A549 (cell line): ENCODE measurements around the gene STRN3.
"Not testable (repeated sequence)": the region's sequence is repeated elsewhere in the genome, so short reads cannot be mapped to it uniquely, and the experiment has no call there.

Experiments used
- CBX8 ChIP-seq: fragments of 200-600 bp; sonication (generic); IDR thresholded peaks from 2 replicates; pipeline ENCODE4 v1.6.1; 2016
- CEBPB ChIP-seq, 2 experiments: fragments of >200 bp in 1 of 2; sonication (Bioruptor Twin) in 1 of 2; formaldehyde crosslinking in 1 of 2; IDR thresholded peaks; 2 replicates each; pipeline ENCODE4 v1.6.1; 2012 to 2016
- CHD4 ChIP-seq: fragments of 200-600 bp; sonication (generic); IDR thresholded peaks from 2 replicates; pipeline ENCODE4 v1.6.1; 2016; ENCODE audit warnings: antibody characterized with exemption, mild to moderate bottlenecking, borderline replicate concordance
- EP300 ChIP-seq, 2 experiments: fragments of >200 bp; sonication (Bioruptor Twin); formaldehyde crosslinking; IDR thresholded peaks; 2 replicates in 1 of 2; 3 replicates in 1 of 2; pipeline ENCODE4 v1.6.1; 2016 to 2017
- HDAC2 ChIP-seq: fragments of 200-600 bp; sonication (generic); IDR thresholded peaks from 2 replicates; pipeline ENCODE4 v1.6.1; 2016
- POLR2A ChIP-seq: IDR thresholded peaks from 2 replicates; pipeline ENCODE4 v1.6.1; 2012; ENCODE audit warnings: mild to moderate bottlenecking, low read length
- RAD21 ChIP-seq, 2 experiments: fragments of >200 bp in 1 of 2; sonication (Bioruptor Twin) in 1 of 2; formaldehyde crosslinking in 1 of 2; IDR thresholded peaks in 1 of 2; conservative IDR thresholded peaks in 1 of 2; 2 replicates in 1 of 2; 3 replicates in 1 of 2; pipeline ENCODE4 v1.6.1; 2012 to 2018; ENCODE audit warnings: inconsistent platforms in 1 of 2
- RCOR1 ChIP-seq: fragments of 150-350 bp; IDR thresholded peaks from 2 replicates; pipeline ENCODE4 v1.6.1; 2014; ENCODE audit warnings: antibody characterized with exemption, low read length, low read depth
- SMC3 ChIP-seq: fragments of >200 bp; sonication (Bioruptor Twin); formaldehyde crosslinking; IDR thresholded peaks from 3 replicates; pipeline ENCODE4 v1.6.1; 2018; ENCODE audit warnings: inconsistent platforms
- ZFP36 ChIP-seq: fragments of 450-650 bp; IDR thresholded peaks from 2 replicates; pipeline ENCODE4 v1.6.1; 2014; ENCODE audit warnings: borderline replicate concordance; ENCODE audit not compliant: partially characterized antibody
- TF ChIP-seq, protein P1 (sequence below): fragments of >200 bp; sonication (Bioruptor Twin); formaldehyde crosslinking; IDR thresholded peaks from 3 replicates; pipeline ENCODE4 v1.5.1; 2016
- TF ChIP-seq, protein P2 (sequence below): fragments of 200-600 bp; sonication (generic); IDR thresholded peaks from 2 replicates; pipeline ENCODE4 v1.6.1; 2016; ENCODE audit warnings: antibody characterized with exemption, mild to moderate bottlenecking, moderate library complexity
- TF ChIP-seq, protein P3 (sequence below): IDR thresholded peaks from 2 replicates; pipeline ENCODE4 v1.6.1; 2012
- TF ChIP-seq, protein P4 (sequence below): fragments of 150-350 bp; IDR thresholded peaks from 2 replicates; pipeline ENCODE4 v1.6.1; 2014; ENCODE audit warnings: low read depth, mild to moderate bottlenecking, low read length

DNA sequence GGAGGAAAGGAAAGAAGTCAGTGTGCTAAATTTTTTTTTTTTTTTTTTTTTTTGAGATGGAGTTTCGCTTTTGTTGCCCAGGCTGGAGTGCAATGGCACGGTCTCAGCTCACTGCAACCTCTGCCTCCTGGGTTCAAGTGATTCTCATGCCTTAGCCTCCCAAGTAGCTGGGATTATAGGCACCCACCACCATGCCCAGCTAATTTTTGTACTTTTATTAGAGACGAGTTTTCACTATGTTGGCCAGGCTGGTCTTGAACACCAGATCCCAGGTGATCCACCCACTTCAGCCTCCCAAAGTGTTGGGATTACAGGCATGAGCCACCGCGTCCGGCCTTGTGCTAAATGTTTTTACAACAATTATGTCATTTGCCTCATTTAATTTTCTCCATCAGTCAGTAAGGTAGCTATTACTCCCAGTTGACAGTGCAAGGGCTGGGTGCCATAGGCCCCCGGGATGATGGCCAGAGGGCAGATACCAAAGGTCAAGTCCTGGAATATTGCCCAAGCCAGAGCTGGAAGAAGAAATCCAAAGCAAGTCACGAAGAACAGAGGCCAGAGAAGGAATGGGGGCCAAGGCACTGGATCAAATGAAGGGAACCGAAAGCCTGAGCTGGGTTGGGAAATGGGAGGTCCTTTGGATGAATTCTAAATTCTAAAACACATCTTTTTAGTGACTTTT lies 26.9 kb upstream of the STRN3 start:
- TF ChIP-seq, protein P1, sequence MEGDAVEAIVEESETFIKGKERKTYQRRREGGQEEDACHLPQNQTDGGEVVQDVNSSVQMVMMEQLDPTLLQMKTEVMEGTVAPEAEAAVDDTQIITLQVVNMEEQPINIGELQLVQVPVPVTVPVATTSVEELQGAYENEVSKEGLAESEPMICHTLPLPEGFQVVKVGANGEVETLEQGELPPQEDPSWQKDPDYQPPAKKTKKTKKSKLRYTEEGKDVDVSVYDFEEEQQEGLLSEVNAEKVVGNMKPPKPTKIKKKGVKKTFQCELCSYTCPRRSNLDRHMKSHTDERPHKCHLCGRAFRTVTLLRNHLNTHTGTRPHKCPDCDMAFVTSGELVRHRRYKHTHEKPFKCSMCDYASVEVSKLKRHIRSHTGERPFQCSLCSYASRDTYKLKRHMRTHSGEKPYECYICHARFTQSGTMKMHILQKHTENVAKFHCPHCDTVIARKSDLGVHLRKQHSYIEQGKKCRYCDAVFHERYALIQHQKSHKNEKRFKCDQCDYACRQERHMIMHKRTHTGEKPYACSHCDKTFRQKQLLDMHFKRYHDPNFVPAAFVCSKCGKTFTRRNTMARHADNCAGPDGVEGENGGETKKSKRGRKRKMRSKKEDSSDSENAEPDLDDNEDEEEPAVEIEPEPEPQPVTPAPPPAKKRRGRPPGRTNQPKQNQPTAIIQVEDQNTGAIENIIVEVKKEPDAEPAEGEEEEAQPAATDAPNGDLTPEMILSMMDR = not testable (repeated sequence)
- not testable (repeated sequence) for TF ChIP-seq POLR2A; RCOR1; EP300 (IDR thresholded peaks at IDR 0.05); SMC3; CHD4; RAD21 (conservative IDR thresholded peaks at IDR 0.05 in 1 of 2, IDR thresholded peaks at IDR 0.05 in 1 of 2); CBX8; ZFP36; CEBPB (IDR thresholded peaks at IDR 0.05); HDAC2
- TF ChIP-seq, protein P2, sequence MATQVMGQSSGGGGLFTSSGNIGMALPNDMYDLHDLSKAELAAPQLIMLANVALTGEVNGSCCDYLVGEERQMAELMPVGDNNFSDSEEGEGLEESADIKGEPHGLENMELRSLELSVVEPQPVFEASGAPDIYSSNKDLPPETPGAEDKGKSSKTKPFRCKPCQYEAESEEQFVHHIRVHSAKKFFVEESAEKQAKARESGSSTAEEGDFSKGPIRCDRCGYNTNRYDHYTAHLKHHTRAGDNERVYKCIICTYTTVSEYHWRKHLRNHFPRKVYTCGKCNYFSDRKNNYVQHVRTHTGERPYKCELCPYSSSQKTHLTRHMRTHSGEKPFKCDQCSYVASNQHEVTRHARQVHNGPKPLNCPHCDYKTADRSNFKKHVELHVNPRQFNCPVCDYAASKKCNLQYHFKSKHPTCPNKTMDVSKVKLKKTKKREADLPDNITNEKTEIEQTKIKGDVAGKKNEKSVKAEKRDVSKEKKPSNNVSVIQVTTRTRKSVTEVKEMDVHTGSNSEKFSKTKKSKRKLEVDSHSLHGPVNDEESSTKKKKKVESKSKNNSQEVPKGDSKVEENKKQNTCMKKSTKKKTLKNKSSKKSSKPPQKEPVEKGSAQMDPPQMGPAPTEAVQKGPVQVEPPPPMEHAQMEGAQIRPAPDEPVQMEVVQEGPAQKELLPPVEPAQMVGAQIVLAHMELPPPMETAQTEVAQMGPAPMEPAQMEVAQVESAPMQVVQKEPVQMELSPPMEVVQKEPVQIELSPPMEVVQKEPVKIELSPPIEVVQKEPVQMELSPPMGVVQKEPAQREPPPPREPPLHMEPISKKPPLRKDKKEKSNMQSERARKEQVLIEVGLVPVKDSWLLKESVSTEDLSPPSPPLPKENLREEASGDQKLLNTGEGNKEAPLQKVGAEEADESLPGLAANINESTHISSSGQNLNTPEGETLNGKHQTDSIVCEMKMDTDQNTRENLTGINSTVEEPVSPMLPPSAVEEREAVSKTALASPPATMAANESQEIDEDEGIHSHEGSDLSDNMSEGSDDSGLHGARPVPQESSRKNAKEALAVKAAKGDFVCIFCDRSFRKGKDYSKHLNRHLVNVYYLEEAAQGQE = not testable (repeated sequence)
- TF ChIP-seq, protein P3, sequence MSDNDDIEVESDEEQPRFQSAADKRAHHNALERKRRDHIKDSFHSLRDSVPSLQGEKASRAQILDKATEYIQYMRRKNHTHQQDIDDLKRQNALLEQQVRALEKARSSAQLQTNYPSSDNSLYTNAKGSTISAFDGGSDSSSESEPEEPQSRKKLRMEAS = not testable (repeated sequence)
- TF ChIP-seq, protein P4, sequence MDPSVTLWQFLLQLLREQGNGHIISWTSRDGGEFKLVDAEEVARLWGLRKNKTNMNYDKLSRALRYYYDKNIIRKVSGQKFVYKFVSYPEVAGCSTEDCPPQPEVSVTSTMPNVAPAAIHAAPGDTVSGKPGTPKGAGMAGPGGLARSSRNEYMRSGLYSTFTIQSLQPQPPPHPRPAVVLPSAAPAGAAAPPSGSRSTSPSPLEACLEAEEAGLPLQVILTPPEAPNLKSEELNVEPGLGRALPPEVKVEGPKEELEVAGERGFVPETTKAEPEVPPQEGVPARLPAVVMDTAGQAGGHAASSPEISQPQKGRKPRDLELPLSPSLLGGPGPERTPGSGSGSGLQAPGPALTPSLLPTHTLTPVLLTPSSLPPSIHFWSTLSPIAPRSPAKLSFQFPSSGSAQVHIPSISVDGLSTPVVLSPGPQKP = not testable (repeated sequence)
